GM12878 (cell line): ENCODE measurements around the gene CCT4. TPM values are rescaled to one million over a fixed set of nuclear protein-coding genes. Genes with fewer than 3 reads are reported as not detected.

Source experiments
- ATF7 ChIP-seq: fragments of 450-650 bp; IDR thresholded peaks from 2 replicates; pipeline ENCODE4 v1.6.1; 2016; ENCODE audit warnings: low read depth, mild to moderate bottlenecking
- BHLHE40 ChIP-seq, 2 experiments: fragments of 450-650 bp in 1 of 2; IDR thresholded peaks; 2 replicates each; pipeline ENCODE4 v1.6.1; 2011 to 2017; ENCODE audit warnings: low read depth in 2 of 2, borderline replicate concordance in 1 of 2, improper control_type of control experiment in 1 of 2, low read length in 1 of 2, mild to moderate bottlenecking in 1 of 2
- CEBPB ChIP-seq, 2 experiments: fragments of 150-350 bp in 1 of 2; IDR thresholded peaks; 2 replicates each; pipeline ENCODE4 v1.6.1; 2012 to 2014; ENCODE audit warnings: low read depth in 2 of 2, low read length in 2 of 2, borderline replicate concordance in 1 of 2, inconsistent platforms in 1 of 2
- CHD4 ChIP-seq: fragments of 200-600 bp; sonication (generic); IDR thresholded peaks from 2 replicates; pipeline ENCODE4 v1.6.1; 2016; ENCODE audit warnings: mild to moderate bottlenecking
- DPF2 ChIP-seq: fragments of 450-650 bp; IDR thresholded peaks from 2 replicates; pipeline ENCODE4 v1.6.1; 2017; ENCODE audit warnings: mild to moderate bottlenecking
- HCFC1 ChIP-seq: fragments of 150-350 bp; IDR thresholded peaks from 2 replicates; pipeline ENCODE4 v1.6.1; 2014; ENCODE audit warnings: low read length
- HDAC6 ChIP-seq: fragments of 200-600 bp; sonication (generic); IDR thresholded peaks from one replicate; pipeline ENCODE4 v1.8.0; 2017; ENCODE audit warnings: antibody characterized with exemption; ENCODE audit not compliant: unreplicated experiment
- KDM1A ChIP-seq: fragments of 200-600 bp; sonication (generic); IDR thresholded peaks from 2 replicates; pipeline ENCODE4 v1.6.1; 2016; ENCODE audit warnings: borderline replicate concordance
- MYC ChIP-seq: IDR thresholded peaks from 2 replicates; pipeline ENCODE4 v1.6.1; 2011; ENCODE audit warnings: mild to moderate bottlenecking, low read length, moderate library complexity, inconsistent platforms; ENCODE audit not compliant: insufficient read depth, insufficient replicate concordance, insufficient read length, severe bottlenecking
- NFYA ChIP-seq: IDR thresholded peaks from 2 replicates; pipeline ENCODE4 v1.6.1; 2011; ENCODE audit warnings: low read depth, mild to moderate bottlenecking, low read length, improper control_type of control experiment, borderline replicate concordance
- NRF1 ChIP-seq: conservative IDR thresholded peaks from 2 replicates; pipeline ENCODE4 v1.6.1; 2011; ENCODE audit warnings: mild to moderate bottlenecking, low read depth, low read length, improper control_type of control experiment
- PRDM15 ChIP-seq: fragments of 450-650 bp; formaldehyde crosslinking; IDR thresholded peaks from 2 replicates; pipeline ENCODE4 v1.4.0; 2020; ENCODE audit warnings: mild to moderate bottlenecking, moderate library complexity
- RAD21 ChIP-seq: IDR thresholded peaks from 2 replicates; pipeline ENCODE4 v1.6.1; 2011; ENCODE audit warnings: mild to moderate bottlenecking, low read depth, low read length, moderate library complexity; ENCODE audit not compliant: insufficient read depth
- RAD51 ChIP-seq: fragments of 450-650 bp; IDR thresholded peaks from 2 replicates; pipeline ENCODE4 v1.6.1; 2016; ENCODE audit warnings: moderate library complexity, mild to moderate bottlenecking, inconsistent platforms
- RBBP5 ChIP-seq: fragments of 200-600 bp; sonication (generic); conservative IDR thresholded peaks from 2 replicates; pipeline ENCODE4 v1.6.1; 2016
- RFX5 ChIP-seq: IDR thresholded peaks from 2 replicates; pipeline ENCODE4 v1.6.1; 2011; ENCODE audit warnings: low read depth, low read length, improper control_type of control experiment
- SMARCA5 ChIP-seq: fragments of 450-650 bp; IDR thresholded peaks from 2 replicates; pipeline ENCODE4 v1.6.1; 2017; ENCODE audit warnings: mild to moderate bottlenecking
- SUZ12 ChIP-seq: fragments of 200-600 bp; sonication (generic); IDR thresholded peaks from one replicate; pipeline ENCODE4 v1.6.1; 2018; ENCODE audit warnings: antibody characterized with exemption, mild to moderate bottlenecking; ENCODE audit not compliant: unreplicated experiment
- ZBTB40 ChIP-seq: fragments of 450-650 bp; IDR thresholded peaks from 2 replicates; pipeline ENCODE4 v1.6.1; 2016; ENCODE audit warnings: mild to moderate bottlenecking, moderate library complexity, borderline replicate concordance
- ZNF622 ChIP-seq: fragments of 450-650 bp; IDR thresholded peaks from 2 replicates; pipeline ENCODE4 v1.6.1; 2017; ENCODE audit warnings: mild to moderate bottlenecking, inconsistent platforms
- polyA plus RNA-seq, 11 experiments: library from polyadenylated mRNA; depleted of rRNA in 4 of 11; unstranded in 6 of 11; stranded (reverse) in 5 of 11; fragments of >200 nt; fragmentation: Nextera tagmentation in 4 of 11; fragmentation: Illumina TruSeq in 1 of 11; extraction: Ambion mirVana in 4 of 11; extraction: Trizol in 1 of 11; gene quantifications; 1 replicate in 1 of 11; 2 replicates in 10 of 11; pipeline versions ENCODE4 v1.2.1 to v1.2.3, GENCODE V29; 2011 to 2016; ENCODE audit warnings: inconsistent platforms in 2 of 11, missing spikeins in 2 of 11, low read depth in 1 of 11
- total RNA-seq, 4 experiments: library from RNA; depleted of rRNA in 3 of 4; stranded (reverse); fragments of >200 nt in 3 of 4; fragmentation: Illumina TruSeq in 1 of 4; extraction: Trizol in 1 of 4; gene quantifications; 2 replicates each; pipeline versions ENCODE4 v1.2.1 to v1.2.3, GENCODE V29; 2013 to 2021

Gene CCT4
- total and polyA plus RNA-seq, 10 of the 15 experiments (the other 5 are each of a cell fraction or from before 2014, with no cell fraction given) = 76.6 to 320 (median 211) TPM

- TF ChIP-seq BHLHE40 (IDR thresholded peaks at IDR 0.05; ENCODE audit: borderline replicate concordance in 1 of 2, low read depth in 2 of 2, low read length in 1 of 2) (peak in 1 of 2 experiments; percentile 9; a peak in 1 of 4 replicates), ATF7 (no peak; the same call in 1 of the 2 replicates), RAD51 (peak; percentile 85), SUZ12 (no peak), CEBPB (IDR thresholded peaks at IDR 0.05; ENCODE audit: borderline replicate concordance in 1 of 2, low read depth in 2 of 2, low read length in 2 of 2) (no peak), SMARCA5 (peak; percentile 21; the same call in 1 of the 2 replicates), ZBTB40 (no peak), RAD21 (no peak), MYC (peak; percentile 75), HDAC6 (no peak), RBBP5 (no peak), RFX5 (no peak), NFYA (peak; percentile 67; the same call in 1 of the 2 replicates), NRF1 (no peak), PRDM15 (no peak), DPF2 (peak; percentile 88), KDM1A (no peak), CHD4 (no peak), ZNF622 (no peak), HCFC1 (no peak; the same call in 1 of the 2 replicates)
Observed at GRCh38 chr2:61854564-61855317, 33.7 kb downstream of the CCT4 start (continued).
